IMR-90 (cell line): ENCODE measurements around the gene COL2A1. TPM values are rescaled to one million over a fixed set of nuclear protein-coding genes. Genes with fewer than 3 reads are reported as not detected.

Experiments used
- ATAC-seq: fragments of 200-7000 bp; cut with Tn5 transposase; 2 replicates; pipeline ENCODE4 v1.9.1; 2020; ENCODE audit warnings: low read depth, mild to moderate bottlenecking, moderate library complexity
- BruUV-seq: library from RNA; stranded (reverse); fragments of 400-500 nt; replicated peaks from 2 replicates; lab custom pipeline; 2021; lab: Mats Ljungman, UMichigan
- CTCF ChIA-PET: fragments of 300-600 bp; formaldehyde crosslinking; extraction: SDS; loops from one replicate; lab custom pipeline; 2021; ENCODE audit warnings: antibody characterized with exemption; lab: Yijun Ruan, JAX
- POLR2A ChIA-PET: fragments of 300-600 bp; sonication (Branson Sonifier 250); formaldehyde crosslinking; loops from one replicate; lab custom pipeline; 2022; ENCODE audit warnings: antibody characterized with exemption; ENCODE audit not compliant: unreplicated experiment; lab: Charles Lee
- DNase-seq: peaks from one replicate; pipeline ENCODE4 v3.0.0; 2013
- H2AFZ ChIP-seq: replicated peaks from 2 replicates; pipeline ENCODE3; 2013; ENCODE audit warnings: low read length, mild to moderate bottlenecking; ENCODE audit not compliant: poor library complexity
- H2AK5ac ChIP-seq: 2 replicates; pipeline ENCODE4 v1.6.1; 2013; ENCODE audit warnings: low read depth, low read length, inconsistent platforms
- H2AK9ac ChIP-seq: replicated peaks from 2 replicates; pipeline ENCODE3; 2013; ENCODE audit warnings: mild to moderate bottlenecking, low read depth, low read length, moderate library complexity; ENCODE audit not compliant: poor library complexity
- H2BK120ac ChIP-seq: 2 replicates; pipeline ENCODE4 v1.6.1; 2013; ENCODE audit warnings: low read depth, low read length, inconsistent platforms
- H2BK15ac ChIP-seq: 3 replicates; pipeline ENCODE4 v1.6.1; 2013; ENCODE audit warnings: low read depth, low read length, inconsistent platforms
- H2BK20ac ChIP-seq: 2 replicates; pipeline ENCODE4 v1.6.1; 2013; ENCODE audit warnings: low read depth, mild to moderate bottlenecking, inconsistent platforms, low read length, moderate library complexity
- H2BK5ac ChIP-seq: 2 replicates; pipeline ENCODE4 v1.6.1; 2013; ENCODE audit warnings: mild to moderate bottlenecking, low read depth, low read length, inconsistent platforms; ENCODE audit not compliant: poor library complexity, severe bottlenecking
- H3K14ac ChIP-seq: replicated peaks from 2 replicates; pipeline ENCODE4 v1.6.1; 2013; ENCODE audit warnings: low read depth, low read length, inconsistent platforms
- H3K18ac ChIP-seq: 2 replicates; pipeline ENCODE4 v1.6.1; 2013; ENCODE audit warnings: low read depth, low read length, control low read depth
- H3K23ac ChIP-seq: 2 replicates; pipeline ENCODE4 v1.6.1; 2013; ENCODE audit warnings: low read depth, low read length, inconsistent platforms
- H3K27ac ChIP-seq: 2 replicates; pipeline ENCODE4 v1.5.1; 2013; ENCODE audit warnings: mild to moderate bottlenecking, control low read depth, low read length; ENCODE audit not compliant: insufficient read depth
- H3K27me3 ChIP-seq: 2 replicates; pipeline ENCODE4 v1.6.1; 2013; ENCODE audit warnings: low read length; ENCODE audit not compliant: control insufficient read depth, insufficient read depth
- H3K36me3 ChIP-seq: 2 replicates; pipeline ENCODE4 v1.6.1; 2013; ENCODE audit warnings: low read length, mixed read lengths; ENCODE audit not compliant: control insufficient read depth, insufficient read depth
- H3K4ac ChIP-seq: 2 replicates; pipeline ENCODE4 v1.6.1; 2013; ENCODE audit warnings: low read depth, low read length, inconsistent platforms
- H3K4me1 ChIP-seq: 2 replicates; pipeline ENCODE4 v1.6.1; 2013; ENCODE audit warnings: low read length, mixed read lengths; ENCODE audit not compliant: control insufficient read depth, insufficient read depth
- H3K4me2 ChIP-seq: 2 replicates; pipeline ENCODE4 v1.6.1; 2013; ENCODE audit warnings: low read depth, mild to moderate bottlenecking, control low read depth, low read length, moderate library complexity
- H3K4me3 ChIP-seq: 2 replicates; pipeline ENCODE4 v1.5.1; 2013; ENCODE audit warnings: low read depth, mild to moderate bottlenecking, control low read depth, low read length, moderate library complexity; ENCODE audit not compliant: insufficient read depth
- H3K56ac ChIP-seq: 2 replicates; pipeline ENCODE4 v1.6.1; 2013; ENCODE audit warnings: low read length, inconsistent platforms; ENCODE audit not compliant: insufficient read depth; ENCODE audit errors: extremely low read depth
- H3K79me1 ChIP-seq, 2 experiments: 2 replicates each; pipeline ENCODE4 v1.6.1; 2013; ENCODE audit warnings: low read length in 2 of 2, inconsistent platforms in 1 of 2, low read depth in 1 of 2
- H3K9ac ChIP-seq: 2 replicates; pipeline ENCODE4 v1.6.1; 2013; ENCODE audit warnings: low read depth, low read length, control low read depth
- H3K9me1 ChIP-seq: 2 replicates; pipeline ENCODE4 v1.6.1; 2013; ENCODE audit warnings: low read length, inconsistent platforms; ENCODE audit not compliant: insufficient read depth
- H3K9me3 ChIP-seq: 2 replicates; pipeline ENCODE4 v1.6.1; 2013; ENCODE audit warnings: low read length; ENCODE audit not compliant: control insufficient read depth, insufficient read depth
- H4K20me1 ChIP-seq: 2 replicates; pipeline ENCODE4 v1.6.1; 2013; ENCODE audit warnings: low read length, inconsistent platforms; ENCODE audit not compliant: insufficient read depth
- H4K5ac ChIP-seq: 2 replicates; pipeline ENCODE4 v1.6.1; 2013; ENCODE audit warnings: mild to moderate bottlenecking, low read depth, low read length, control low read depth
- H4K8ac ChIP-seq, 2 experiments: 2 replicates each; pipeline ENCODE4 v1.6.1; 2013; ENCODE audit warnings: low read depth in 2 of 2, low read length in 2 of 2, control low read depth in 1 of 2, inconsistent platforms in 1 of 2
- H4K91ac ChIP-seq: 2 replicates; pipeline ENCODE4 v1.6.1; 2013; ENCODE audit warnings: low read depth, low read length, inconsistent platforms; ENCODE audit not compliant: insufficient read depth
- CEBPB ChIP-seq: IDR thresholded peaks from 2 replicates; pipeline ENCODE4 v1.6.1; 2012; ENCODE audit warnings: low read depth, low read length, improper control_type of control experiment
- CHD1 ChIP-seq: IDR thresholded peaks from 2 replicates; pipeline ENCODE4 v1.6.1; 2012; ENCODE audit warnings: low read depth, low read length, improper control_type of control experiment
- CTCF ChIP-seq: conservative IDR thresholded peaks from 2 replicates; pipeline ENCODE4 v1.5.1; 2012; ENCODE audit warnings: mild to moderate bottlenecking, low read depth, low read length, improper control_type of control experiment
- ELK1 ChIP-seq: fragments of 150-350 bp; IDR thresholded peaks from 2 replicates; pipeline ENCODE4 v1.6.1; 2016; ENCODE audit warnings: low read depth, mild to moderate bottlenecking, low read length, moderate library complexity, borderline replicate concordance
- MAFK ChIP-seq: IDR thresholded peaks from 2 replicates; pipeline ENCODE4 v1.6.1; 2012; ENCODE audit warnings: low read depth, low read length, improper control_type of control experiment
- MAZ ChIP-seq: IDR thresholded peaks from 2 replicates; pipeline ENCODE4 v1.6.1; 2012; ENCODE audit warnings: low read depth, mild to moderate bottlenecking, low read length, improper control_type of control experiment, moderate library complexity, borderline replicate concordance
- MXI1 ChIP-seq: IDR thresholded peaks from 2 replicates; pipeline ENCODE4 v1.6.1; 2012; ENCODE audit warnings: low read depth, mild to moderate bottlenecking, low read length, moderate library complexity, borderline replicate concordance
- NFE2L2 ChIP-seq: fragments of 150-350 bp; IDR thresholded peaks from 2 replicates; pipeline ENCODE4 v1.6.1; 2016; ENCODE audit warnings: low read depth, mild to moderate bottlenecking, low read length
- POLR2A ChIP-seq: IDR thresholded peaks from 2 replicates; pipeline ENCODE4 v1.6.1; 2012; ENCODE audit warnings: mild to moderate bottlenecking, low read depth, low read length
- RAD21 ChIP-seq: IDR thresholded peaks from 2 replicates; pipeline ENCODE4 v1.6.1; 2012; ENCODE audit warnings: low read length, improper control_type of control experiment
- RCOR1 ChIP-seq: IDR thresholded peaks from 2 replicates; pipeline ENCODE4 v1.6.1; 2012; ENCODE audit warnings: mild to moderate bottlenecking, low read length, improper control_type of control experiment; ENCODE audit not compliant: insufficient replicate concordance
- RFX5 ChIP-seq: IDR thresholded peaks from 2 replicates; pipeline ENCODE4 v1.8.0; 2012; ENCODE audit warnings: low read depth, mild to moderate bottlenecking, low read length, moderate library complexity
- SMC3 ChIP-seq: fragments of 150-350 bp; IDR thresholded peaks from 2 replicates; pipeline ENCODE4 v1.6.1; 2016; ENCODE audit warnings: low read depth, mild to moderate bottlenecking, antibody characterized with exemption, low read length, moderate library complexity
- WGBS, 2 experiments: methylation state at CpG; one replicate each; pipeline versions ENCODE4 v1.1.5 to v1.1.7; 2013; ENCODE audit warnings: missing lambda C conversion rate in 2 of 2; ENCODE audit not compliant: insufficient read length in 1 of 2; ENCODE audit errors: extremely low coverage in 2 of 2; 5-methylcytosine and 5-hydroxymethylcytosine counted together
- dilution Hi-C: fragments of 300-500 bp; cut with HindIII; formaldehyde crosslinking; loops from one replicate; pipeline ENCODE4 v1.14.3; 2018; ENCODE audit warnings: low sequenced_read_pairs; ENCODE audit not compliant: unreplicated experiment
- in situ Hi-C: fragments of 300-500 bp; cut with MboI; formaldehyde crosslinking; loops from 3 replicates; pipeline ENCODE4 v1.14.3; 2019; ENCODE audit warnings: low sequenced_read_pairs, inconsistent platforms, mixed read lengths
- intact Hi-C: fragments of 100-400 bp; cut with micrococcal nuclease; formaldehyde crosslinking; loops from 2 replicates; pipeline ENCODE4 v1.10.0; 2022
- polyA plus RNA-seq, 3 experiments: library from polyadenylated mRNA; depleted of rRNA; stranded (reverse); fragments of >200 nt; gene quantifications; 2 replicates each; pipeline ENCODE4 v1.2.3, GENCODE V29; 2012; ENCODE audit warnings: low replicate concordance in 1 of 3
- total RNA-seq: library from RNA; depleted of rRNA; stranded (reverse); fragments of >200 nt; gene quantifications from 2 replicates; pipeline ENCODE4 v1.2.3, GENCODE V29; 2012

The COL2A1 gene
- total and polyA plus RNA-seq, 2 of the 4 experiments (the other 2 are of a cell fraction), result 0.05 TPM; not detected in 1

- intact Hi-C loops (no loop called here), dilution Hi-C loops (no loop called here), in situ Hi-C loops (no loop called here)
- no peak overlapping the region for H3K4me2 ChIP-seq
- no peak overlapping the region for H4K5ac ChIP-seq
- no peak overlapping the region for H2BK120ac ChIP-seq
- H2BK5ac ChIP-seq, result no peak overlapping the region
- no peaks in the 10 kb centered on the region for H3K79me1 ChIP-seq
- H3K9me3 ChIP-seq, result no peaks in the 10 kb centered on the region
- TF ChIP-seq NFE2L2, result no peak
- TF ChIP-seq CTCF, result no peak
- no peak for TF ChIP-seq SMC3
- no peak for TF ChIP-seq RFX5
- no peak for TF ChIP-seq CHD1
- TF ChIP-seq RAD21, result no peak
- TF ChIP-seq MAFK, result no peak
- TF ChIP-seq CEBPB, result no peak
- TF ChIP-seq RCOR1, result no peak
- no peak for TF ChIP-seq MAZ
- no peak for TF ChIP-seq ELK1
- no peak for TF ChIP-seq POLR2A
- TF ChIP-seq MXI1, result no peak
- no peak overlapping the region for H3K18ac ChIP-seq
- no peak overlapping the region for H4K91ac ChIP-seq
- no peak overlapping the region for H2AK9ac ChIP-seq
- no peak overlapping the region for H2BK20ac ChIP-seq
- H2AK5ac ChIP-seq, result no peak overlapping the region
- ChIA-PET CTCF (interaction anchor here (0.6 kb wide), 1 partner anchor 52 kb away, joined by 3 read pairs; the partner anchor contains the start of gene TMEM106C), POLR2A (no interaction called here)
- DNase-seq (no peak), ATAC-seq (no peak)
- H3K14ac ChIP-seq, result no peak overlapping the region
- H4K8ac ChIP-seq, result no peak overlapping the region
- H3K4me3 ChIP-seq, result no peak overlapping the region
- no peaks in the 10 kb centered on the region for H3K9me1 ChIP-seq
- WGBS, 2 experiments, result 33% methylated on average over 1 of the region's 7 CpGs; no CpG with 5 or more reads in 1 of the 2 experiments
- H3K4ac ChIP-seq, result no peak overlapping the region
- no peaks in the 10 kb centered on the region for H3K4me1 ChIP-seq
- peaks cover 64% of the 10 kb centered on the region for H3K27me3 ChIP-seq
- no peak overlapping the region for H2BK15ac ChIP-seq
- no TSS peak for BruUV-seq
- H3K9ac ChIP-seq, result no peak overlapping the region
- H3K36me3 ChIP-seq, result no peaks in the 10 kb centered on the region
- H3K23ac ChIP-seq, result no peak overlapping the region
- no peak overlapping the region for H3K56ac ChIP-seq
- no peak overlapping the region for H2AFZ ChIP-seq
- no peak overlapping the region for H3K27ac ChIP-seq
- H4K20me1 ChIP-seq, result no peaks in the 10 kb centered on the region
Measured at GRCh38 chr12:48015954-48016353, 11.7 kb upstream of the COL2A1 start.
